K562 (cell line): ENCODE data around the gene WDR20.

ENCODE experiments used
- CTCF ChIP-seq, 3 experiments: IDR thresholded peaks in 2 of 3; conservative IDR thresholded peaks in 1 of 3; 2 replicates each; pipeline ENCODE4 v1.5.1; 2011 to 2012; ENCODE audit warnings: low read length in 3 of 3, mild to moderate bottlenecking in 3 of 3, control low read depth in 2 of 3, improper control_type of control experiment in 1 of 3, inconsistent platforms in 1 of 3, low read depth in 1 of 3, mixed read lengths in 1 of 3, moderate library complexity in 1 of 3; ENCODE audit not compliant: insufficient read depth in 2 of 3
- EP300 ChIP-seq: IDR thresholded peaks from 2 replicates; pipeline ENCODE4 v1.6.1; 2012; ENCODE audit warnings: low read length, improper control_type of control experiment
- MAFK ChIP-seq: IDR thresholded peaks from 2 replicates; pipeline ENCODE4 v1.6.1; 2011; ENCODE audit warnings: low read length, improper control_type of control experiment
- POLR2A ChIP-seq: fragments of 450-650 bp; conservative IDR thresholded peaks from 2 replicates; pipeline ENCODE4 v1.6.1; 2016
- POLR2B ChIP-seq: fragments of 450-650 bp; IDR thresholded peaks from 2 replicates; pipeline ENCODE4 v1.6.1; 2018; ENCODE audit warnings: low read depth; ENCODE audit not compliant: partially characterized antibody
- PREB ChIP-seq: sonication (generic); formaldehyde crosslinking; IDR thresholded peaks from 2 replicates; pipeline ENCODE4 v1.8.1; 2023; ENCODE audit warnings: mild to moderate bottlenecking, missing genetic modification reagents
- TAF1 ChIP-seq: IDR thresholded peaks from 2 replicates; pipeline ENCODE4 v1.6.1; 2011; ENCODE audit warnings: mild to moderate bottlenecking, low read length, moderate library complexity; ENCODE audit not compliant: insufficient read depth, control insufficient read depth, severe bottlenecking; ENCODE audit errors: extremely low read depth
- TF ChIP-seq, protein P1 (sequence below): fragments of 250-450 bp; sonication (Bioruptor Pico); IDR thresholded peaks from 2 replicates; pipeline ENCODE4 v1.5.0; 2020; ENCODE audit warnings: mild to moderate bottlenecking, borderline replicate concordance
- TF ChIP-seq, protein P2 (sequence below), 2 experiments: fragments of 200-800 bp in 1 of 2; sonication (Bioruptor generic) in 1 of 2; sonication (generic) in 1 of 2; formaldehyde crosslinking in 1 of 2; IDR thresholded peaks in 1 of 2; conservative IDR thresholded peaks in 1 of 2; 2 replicates each; pipeline versions ENCODE4 v1.5.0 to v1.6.1; 2016 to 2020; ENCODE audit warnings: missing compliant biosample characterization in 1 of 2, missing genetic modification characterization in 1 of 2, missing genetic modification reagents in 1 of 2

DNA sequence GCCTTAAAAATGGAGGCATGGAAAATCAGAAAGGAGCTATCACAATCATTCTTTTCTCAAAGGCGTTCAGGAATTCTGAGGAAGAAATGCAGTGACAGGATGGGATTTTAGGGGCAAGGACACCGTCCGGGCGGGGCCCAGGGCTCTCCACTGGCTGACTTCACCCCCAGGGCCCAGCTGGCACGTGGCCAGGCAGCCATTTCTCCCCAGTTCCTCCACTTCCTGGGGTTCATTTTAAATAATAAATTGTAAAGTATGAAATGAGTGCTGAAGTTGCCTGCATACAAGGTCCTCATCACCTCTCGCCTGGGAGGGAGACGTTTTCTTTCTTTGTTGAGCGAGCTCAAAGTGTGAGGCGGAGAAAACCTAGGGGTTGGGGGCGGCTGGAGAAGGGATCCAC lies 73.8 kb downstream of the WDR20 start:
- TF ChIP-seq, protein P1, sequence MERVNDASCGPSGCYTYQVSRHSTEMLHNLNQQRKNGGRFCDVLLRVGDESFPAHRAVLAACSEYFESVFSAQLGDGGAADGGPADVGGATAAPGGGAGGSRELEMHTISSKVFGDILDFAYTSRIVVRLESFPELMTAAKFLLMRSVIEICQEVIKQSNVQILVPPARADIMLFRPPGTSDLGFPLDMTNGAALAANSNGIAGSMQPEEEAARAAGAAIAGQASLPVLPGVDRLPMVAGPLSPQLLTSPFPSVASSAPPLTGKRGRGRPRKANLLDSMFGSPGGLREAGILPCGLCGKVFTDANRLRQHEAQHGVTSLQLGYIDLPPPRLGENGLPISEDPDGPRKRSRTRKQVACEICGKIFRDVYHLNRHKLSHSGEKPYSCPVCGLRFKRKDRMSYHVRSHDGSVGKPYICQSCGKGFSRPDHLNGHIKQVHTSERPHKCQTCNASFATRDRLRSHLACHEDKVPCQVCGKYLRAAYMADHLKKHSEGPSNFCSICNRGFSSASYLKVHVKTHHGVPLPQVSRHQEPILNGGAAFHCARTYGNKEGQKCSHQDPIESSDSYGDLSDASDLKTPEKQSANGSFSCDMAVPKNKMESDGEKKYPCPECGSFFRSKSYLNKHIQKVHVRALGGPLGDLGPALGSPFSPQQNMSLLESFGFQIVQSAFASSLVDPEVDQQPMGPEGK (CRISPR knock-in tag) = no peak
- TF ChIP-seq MAFK = no peak
- TF ChIP-seq PREB = no peak
- no peak for TF ChIP-seq EP300
- TF ChIP-seq, protein P2, sequence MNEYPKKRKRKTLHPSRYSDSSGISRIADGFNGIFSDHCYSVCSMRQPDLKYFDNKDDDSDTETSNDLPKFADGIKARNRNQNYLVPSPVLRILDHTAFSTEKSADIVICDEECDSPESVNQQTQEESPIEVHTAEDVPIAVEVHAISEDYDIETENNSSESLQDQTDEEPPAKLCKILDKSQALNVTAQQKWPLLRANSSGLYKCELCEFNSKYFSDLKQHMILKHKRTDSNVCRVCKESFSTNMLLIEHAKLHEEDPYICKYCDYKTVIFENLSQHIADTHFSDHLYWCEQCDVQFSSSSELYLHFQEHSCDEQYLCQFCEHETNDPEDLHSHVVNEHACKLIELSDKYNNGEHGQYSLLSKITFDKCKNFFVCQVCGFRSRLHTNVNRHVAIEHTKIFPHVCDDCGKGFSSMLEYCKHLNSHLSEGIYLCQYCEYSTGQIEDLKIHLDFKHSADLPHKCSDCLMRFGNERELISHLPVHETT (CRISPR knock-in tag; conservative IDR thresholded peaks at IDR 0.05 in 1 of 2, IDR thresholded peaks at IDR 0.05 in 1 of 2) = no peak
- TF ChIP-seq TAF1 = no peak
- TF ChIP-seq POLR2A = no peak
- no peak for TF ChIP-seq CTCF (IDR thresholded peaks at IDR 0.05 in 2 of 3, conservative IDR thresholded peaks at IDR 0.05 in 1 of 3; ENCODE audit: insufficient read depth in 2 of 3, low read depth in 1 of 3, low read length in 3 of 3)
- TF ChIP-seq POLR2B = no peak
